K562 (cell line): Measurements from ENCODE around the gene NACA. TPM values are rescaled to one million over a fixed set of nuclear protein-coding genes. Genes with fewer than 3 reads are reported as not detected.

Experiments used
- CHD2 ChIP-seq: IDR thresholded peaks from 2 replicates; pipeline ENCODE4 v1.6.1; 2011; ENCODE audit warnings: low read depth, low read length
- ESRRA ChIP-seq: fragments of 450-650 bp; IDR thresholded peaks from 2 replicates; pipeline ENCODE4 v1.6.1; 2014; ENCODE audit warnings: low read depth, mild to moderate bottlenecking, moderate library complexity, borderline replicate concordance
- SMAD2 ChIP-seq: fragments of 150-350 bp; IDR thresholded peaks from 2 replicates; pipeline ENCODE4 v1.6.1; 2014; ENCODE audit warnings: low read depth, mild to moderate bottlenecking, low read length
- SREBF1 ChIP-seq: fragments of 150-350 bp; IDR thresholded peaks from 2 replicates; pipeline ENCODE4 v1.6.1; 2014; ENCODE audit warnings: antibody characterized with exemption, low read depth, low read length, borderline replicate concordance
- SRSF1 ChIP-seq: fragments of 200-400 bp; formaldehyde crosslinking; IDR thresholded peaks from 2 replicates; pipeline ENCODE4 v1.6.1; 2017; ENCODE audit warnings: mild to moderate bottlenecking, low read depth, low read length, moderate library complexity
- SRSF7 ChIP-seq: fragments of 200-400 bp; formaldehyde crosslinking; optimal IDR thresholded peaks from 2 replicates; pipeline ENCODE3; 2017; ENCODE audit warnings: mild to moderate bottlenecking, low read depth, low read length
- SRSF9 ChIP-seq: fragments of 200-400 bp; formaldehyde crosslinking; IDR thresholded peaks from 2 replicates; pipeline ENCODE4 v1.6.1; 2017; ENCODE audit warnings: low read depth, low read length, borderline replicate concordance
- TBP ChIP-seq: optimal IDR thresholded peaks from 2 replicates; pipeline ENCODE3; 2011; ENCODE audit warnings: low read depth, low read length, improper control_type of control experiment
- ZNF263 ChIP-seq: sonication (generic); formaldehyde crosslinking; IDR thresholded peaks from 2 replicates; pipeline ENCODE4 v1.8.0; 2022; ENCODE audit warnings: mild to moderate bottlenecking, missing genetic modification reagents, borderline replicate concordance
- ZNF695 ChIP-seq: fragments of 450-650 bp; formaldehyde crosslinking; IDR thresholded peaks from 2 replicates; pipeline ENCODE4 v1.4.0; 2020; ENCODE audit warnings: mild to moderate bottlenecking, moderate library complexity
- polyA plus RNA-seq, 8 experiments: library from polyadenylated mRNA; depleted of rRNA in 4 of 8; stranded (reverse) in 5 of 8; unstranded in 3 of 8; fragments of >200 nt; fragmentation: Nextera tagmentation in 2 of 8; fragmentation: Illumina TruSeq in 1 of 8; extraction: Ambion mirVana in 2 of 8; extraction: Trizol in 1 of 8; gene quantifications; 2 replicates each; pipeline versions ENCODE4 v1.2.1 to v1.2.3, GENCODE V29; 2011 to 2014; ENCODE audit warnings: inconsistent platforms in 1 of 8, missing spikeins in 1 of 8
- total RNA-seq, 7 experiments: library from RNA; depleted of rRNA in 6 of 7; stranded (reverse); fragments of >200 nt in 6 of 7; fragmentation: Illumina TruSeq in 2 of 7; extraction: Trizol in 2 of 7; gene quantifications; 2 replicates each; pipeline versions ENCODE4 v1.2.1 to v1.2.3, GENCODE V29; 2011 to 2021; ENCODE audit warnings: low replicate concordance in 1 of 7
- TF ChIP-seq, protein P1 (sequence below): fragments of 450-650 bp; formaldehyde crosslinking; IDR thresholded peaks from 2 replicates; pipeline ENCODE4 v1.4.0; 2020; ENCODE audit warnings: mild to moderate bottlenecking
- TF ChIP-seq, protein P2 (sequence below): fragments of 250-450 bp; sonication (Bioruptor Pico); IDR thresholded peaks from 2 replicates; pipeline ENCODE4 v1.5.0; 2020; ENCODE audit warnings: mild to moderate bottlenecking
- TF ChIP-seq, protein P3 (sequence below): fragments of 450-650 bp; IDR thresholded peaks from 2 replicates; pipeline ENCODE4 v1.6.1; 2017; ENCODE audit warnings: antibody characterized with exemption
- TF ChIP-seq, protein P4 (sequence below): fragments of 450-650 bp; formaldehyde crosslinking; IDR thresholded peaks from 2 replicates; pipeline ENCODE4 v1.4.0; 2020; ENCODE audit warnings: mild to moderate bottlenecking, moderate library complexity
- TF ChIP-seq, protein P5 (sequence below): fragments of 450-650 bp; IDR thresholded peaks from 2 replicates; pipeline ENCODE4 v1.6.1; 2016; ENCODE audit warnings: mild to moderate bottlenecking
- TF ChIP-seq, protein P6 (sequence below), 2 experiments: fragments of 450-650 bp; IDR thresholded peaks; 2 replicates each; pipeline ENCODE4 v1.6.1; 2016

The NACA gene
- total and polyA plus RNA-seq, 9 of the 15 experiments (the other 6 are each of a cell fraction or from before 2014, with no cell fraction given) = 1,030 to 2,416 (median 1,645) TPM

DNA sequence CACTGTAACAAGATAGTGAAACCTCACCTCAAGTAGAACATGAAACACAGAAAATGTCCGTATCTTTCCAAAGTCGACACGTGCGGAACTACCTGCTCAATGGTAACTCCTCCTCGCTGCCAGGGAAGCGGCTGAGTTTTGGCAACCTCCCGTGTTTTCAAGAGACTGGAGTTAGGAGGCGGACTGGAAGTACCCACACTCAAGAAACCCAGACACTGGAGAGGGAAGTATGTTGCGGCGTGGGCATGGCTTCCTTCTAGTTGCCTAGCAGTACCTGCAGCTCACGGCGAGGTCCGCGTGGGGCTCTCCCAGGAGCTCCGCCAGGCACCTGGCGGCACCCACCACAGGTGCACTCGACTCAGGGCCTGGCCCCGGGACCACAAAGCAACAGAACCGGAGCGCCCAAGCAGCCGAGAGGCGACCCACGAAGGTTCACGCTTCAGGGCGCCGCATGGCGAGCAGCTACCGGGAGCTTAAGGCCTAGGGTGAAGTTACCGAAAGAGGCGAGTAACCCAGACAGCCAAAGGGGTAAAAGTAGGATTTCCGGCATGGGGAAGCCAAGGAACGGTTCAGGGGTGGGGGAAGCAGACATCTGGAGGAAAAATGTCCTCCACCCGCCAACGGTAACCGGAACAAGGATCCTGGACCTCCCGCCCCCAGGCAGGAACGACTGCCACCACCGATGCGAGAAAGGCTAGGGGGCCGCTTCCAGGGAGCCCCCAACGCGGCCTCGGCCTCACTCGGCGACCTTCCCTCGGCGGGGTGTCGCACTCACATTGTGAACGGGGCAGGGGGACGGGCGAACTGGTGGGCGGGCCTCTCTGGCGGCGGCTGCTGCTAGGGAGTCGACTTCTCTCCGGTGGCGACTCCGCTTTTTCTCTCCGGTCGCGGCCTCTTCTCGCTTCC, 37.6 kb downstream of the NACA start (continued):
- no peak for TF ChIP-seq SREBF1
- no peak for TF ChIP-seq SRSF7
- TF ChIP-seq TBP = no peak
- 0 out of 2 replicates have a peak, but pooled peaks have one; percentile 10 for TF ChIP-seq ESRRA
- TF ChIP-seq, protein P1, sequence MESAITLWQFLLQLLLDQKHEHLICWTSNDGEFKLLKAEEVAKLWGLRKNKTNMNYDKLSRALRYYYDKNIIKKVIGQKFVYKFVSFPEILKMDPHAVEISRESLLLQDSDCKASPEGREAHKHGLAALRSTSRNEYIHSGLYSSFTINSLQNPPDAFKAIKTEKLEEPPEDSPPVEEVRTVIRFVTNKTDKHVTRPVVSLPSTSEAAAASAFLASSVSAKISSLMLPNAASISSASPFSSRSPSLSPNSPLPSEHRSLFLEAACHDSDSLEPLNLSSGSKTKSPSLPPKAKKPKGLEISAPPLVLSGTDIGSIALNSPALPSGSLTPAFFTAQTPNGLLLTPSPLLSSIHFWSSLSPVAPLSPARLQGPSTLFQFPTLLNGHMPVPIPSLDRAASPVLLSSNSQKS (CRISPR knock-in tag) = no peak
- TF ChIP-seq ZNF695 (CRISPR knock-in tag) = no peak
- TF ChIP-seq, protein P2, sequence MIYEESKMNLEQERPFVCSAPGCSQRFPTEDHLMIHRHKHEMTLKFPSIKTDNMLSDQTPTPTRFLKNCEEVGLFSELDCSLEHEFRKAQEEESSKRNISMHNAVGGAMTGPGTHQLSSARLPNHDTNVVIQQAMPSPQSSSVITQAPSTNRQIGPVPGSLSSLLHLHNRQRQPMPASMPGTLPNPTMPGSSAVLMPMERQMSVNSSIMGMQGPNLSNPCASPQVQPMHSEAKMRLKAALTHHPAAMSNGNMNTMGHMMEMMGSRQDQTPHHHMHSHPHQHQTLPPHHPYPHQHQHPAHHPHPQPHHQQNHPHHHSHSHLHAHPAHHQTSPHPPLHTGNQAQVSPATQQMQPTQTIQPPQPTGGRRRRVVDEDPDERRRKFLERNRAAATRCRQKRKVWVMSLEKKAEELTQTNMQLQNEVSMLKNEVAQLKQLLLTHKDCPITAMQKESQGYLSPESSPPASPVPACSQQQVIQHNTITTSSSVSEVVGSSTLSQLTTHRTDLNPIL = no peak
- TF ChIP-seq SRSF9 = no peak
- TF ChIP-seq SMAD2 = no peak
- no peak for TF ChIP-seq SRSF1
- TF ChIP-seq, protein P3, sequence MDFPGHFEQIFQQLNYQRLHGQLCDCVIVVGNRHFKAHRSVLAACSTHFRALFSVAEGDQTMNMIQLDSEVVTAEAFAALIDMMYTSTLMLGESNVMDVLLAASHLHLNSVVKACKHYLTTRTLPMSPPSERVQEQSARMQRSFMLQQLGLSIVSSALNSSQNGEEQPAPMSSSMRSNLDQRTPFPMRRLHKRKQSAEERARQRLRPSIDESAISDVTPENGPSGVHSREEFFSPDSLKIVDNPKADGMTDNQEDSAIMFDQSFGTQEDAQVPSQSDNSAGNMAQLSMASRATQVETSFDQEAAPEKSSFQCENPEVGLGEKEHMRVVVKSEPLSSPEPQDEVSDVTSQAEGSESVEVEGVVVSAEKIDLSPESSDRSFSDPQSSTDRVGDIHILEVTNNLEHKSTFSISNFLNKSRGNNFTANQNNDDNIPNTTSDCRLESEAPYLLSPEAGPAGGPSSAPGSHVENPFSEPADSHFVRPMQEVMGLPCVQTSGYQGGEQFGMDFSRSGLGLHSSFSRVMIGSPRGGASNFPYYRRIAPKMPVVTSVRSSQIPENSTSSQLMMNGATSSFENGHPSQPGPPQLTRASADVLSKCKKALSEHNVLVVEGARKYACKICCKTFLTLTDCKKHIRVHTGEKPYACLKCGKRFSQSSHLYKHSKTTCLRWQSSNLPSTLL = no peak
- TF ChIP-seq, protein P4, sequence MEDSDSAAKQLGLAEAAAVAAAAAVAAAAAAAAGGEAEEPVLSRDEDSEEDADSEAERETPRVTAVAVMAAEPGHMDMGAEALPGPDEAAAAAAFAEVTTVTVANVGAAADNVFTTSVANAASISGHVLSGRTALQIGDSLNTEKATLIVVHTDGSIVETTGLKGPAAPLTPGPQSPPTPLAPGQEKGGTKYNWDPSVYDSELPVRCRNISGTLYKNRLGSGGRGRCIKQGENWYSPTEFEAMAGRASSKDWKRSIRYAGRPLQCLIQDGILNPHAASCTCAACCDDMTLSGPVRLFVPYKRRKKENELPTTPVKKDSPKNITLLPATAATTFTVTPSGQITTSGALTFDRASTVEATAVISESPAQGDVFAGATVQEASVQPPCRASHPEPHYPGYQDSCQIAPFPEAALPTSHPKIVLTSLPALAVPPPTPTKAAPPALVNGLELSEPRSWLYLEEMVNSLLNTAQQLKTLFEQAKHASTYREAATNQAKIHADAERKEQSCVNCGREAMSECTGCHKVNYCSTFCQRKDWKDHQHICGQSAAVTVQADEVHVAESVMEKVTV = no peak
- TF ChIP-seq, protein P5, sequence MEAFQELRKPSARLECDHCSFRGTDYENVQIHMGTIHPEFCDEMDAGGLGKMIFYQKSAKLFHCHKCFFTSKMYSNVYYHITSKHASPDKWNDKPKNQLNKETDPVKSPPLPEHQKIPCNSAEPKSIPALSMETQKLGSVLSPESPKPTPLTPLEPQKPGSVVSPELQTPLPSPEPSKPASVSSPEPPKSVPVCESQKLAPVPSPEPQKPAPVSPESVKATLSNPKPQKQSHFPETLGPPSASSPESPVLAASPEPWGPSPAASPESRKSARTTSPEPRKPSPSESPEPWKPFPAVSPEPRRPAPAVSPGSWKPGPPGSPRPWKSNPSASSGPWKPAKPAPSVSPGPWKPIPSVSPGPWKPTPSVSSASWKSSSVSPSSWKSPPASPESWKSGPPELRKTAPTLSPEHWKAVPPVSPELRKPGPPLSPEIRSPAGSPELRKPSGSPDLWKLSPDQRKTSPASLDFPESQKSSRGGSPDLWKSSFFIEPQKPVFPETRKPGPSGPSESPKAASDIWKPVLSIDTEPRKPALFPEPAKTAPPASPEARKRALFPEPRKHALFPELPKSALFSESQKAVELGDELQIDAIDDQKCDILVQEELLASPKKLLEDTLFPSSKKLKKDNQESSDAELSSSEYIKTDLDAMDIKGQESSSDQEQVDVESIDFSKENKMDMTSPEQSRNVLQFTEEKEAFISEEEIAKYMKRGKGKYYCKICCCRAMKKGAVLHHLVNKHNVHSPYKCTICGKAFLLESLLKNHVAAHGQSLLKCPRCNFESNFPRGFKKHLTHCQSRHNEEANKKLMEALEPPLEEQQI = no peak
- 0 out of 2 replicates have a peak, but pooled peaks have one; percentile 22 for TF ChIP-seq CHD2
- no peak; the same call in 1 of the 2 replicates for TF ChIP-seq ZNF263 (CRISPR knock-in tag)
- TF ChIP-seq, protein P6, sequence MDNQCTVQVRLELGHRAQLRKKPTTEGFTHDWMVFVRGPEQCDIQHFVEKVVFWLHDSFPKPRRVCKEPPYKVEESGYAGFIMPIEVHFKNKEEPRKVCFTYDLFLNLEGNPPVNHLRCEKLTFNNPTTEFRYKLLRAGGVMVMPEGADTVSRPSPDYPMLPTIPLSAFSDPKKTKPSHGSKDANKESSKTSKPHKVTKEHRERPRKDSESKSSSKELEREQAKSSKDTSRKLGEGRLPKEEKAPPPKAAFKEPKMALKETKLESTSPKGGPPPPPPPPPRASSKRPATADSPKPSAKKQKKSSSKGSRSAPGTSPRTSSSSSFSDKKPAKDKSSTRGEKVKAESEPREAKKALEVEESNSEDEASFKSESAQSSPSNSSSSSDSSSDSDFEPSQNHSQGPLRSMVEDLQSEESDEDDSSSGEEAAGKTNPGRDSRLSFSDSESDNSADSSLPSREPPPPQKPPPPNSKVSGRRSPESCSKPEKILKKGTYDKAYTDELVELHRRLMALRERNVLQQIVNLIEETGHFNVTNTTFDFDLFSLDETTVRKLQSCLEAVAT (IDR thresholded peaks at IDR 0.05) = peak; percentile 69 to 86; a peak in 3 of 4 replicates
